Sigmoid colon (tissue), 7 donors: Measurements from ENCODE around the gene KASH5. TPM values are rescaled to one million over a fixed set of nuclear protein-coding genes. Genes with fewer than 3 reads are reported as not detected.

Experiments
- DNase-seq: peaks from one replicate; pipeline ENCODE4 v3.0.0-alpha.2; 2019
- H3K27ac ChIP-seq, 4 donors: fragments of 200-600 bp; sonication (generic); one replicate each; pipeline ENCODE4 v1.5.1; 2016 to 2019; ENCODE audit warnings: mild to moderate bottlenecking in 1 of 4
- H3K27me3 ChIP-seq, 3 donors: fragments of 200-600 bp; sonication (generic); one replicate each; pipeline ENCODE4 v1.5.1; 2019; ENCODE audit warnings: mild to moderate bottlenecking in 1 of 3
- H3K36me3 ChIP-seq, 4 donors: fragments of 200-600 bp; sonication (generic); one replicate each; pipeline ENCODE4 v1.5.1; 2016 to 2019
- H3K4me1 ChIP-seq, 4 donors: fragments of 200-600 bp; sonication (generic); one replicate each; pipeline ENCODE4 v1.5.1; 2017 to 2019
- H3K4me3 ChIP-seq, 4 donors: fragments of 200-600 bp; sonication (generic); one replicate each; pipeline ENCODE4 v1.5.1; 2017 to 2019; ENCODE audit warnings: mild to moderate bottlenecking in 2 of 4, moderate library complexity in 1 of 4
- H3K9me3 ChIP-seq, 4 donors: fragments of 200-600 bp in 3 of 4; sonication (generic) in 3 of 4; one replicate each; pipeline versions ENCODE4 v1.5.1 to v1.6.1; 2013 to 2019
- CTCF ChIP-seq, 4 experiments: fragments of 450-650 bp in 3 of 4; fragments of 200-600 bp in 1 of 4; IDR thresholded peaks; one replicate each; pipeline ENCODE4 v1.5.1; 2016 to 2019; ENCODE audit warnings: antibody characterized with exemption in 4 of 4, mild to moderate bottlenecking in 3 of 4, moderate library complexity in 2 of 4
- EP300 ChIP-seq, 4 donors: sonication (generic); formaldehyde crosslinking; IDR thresholded peaks; one replicate each; pipeline ENCODE4 v1.6.1; 2017; ENCODE audit warnings: antibody characterized with exemption in 4 of 4
- POLR2A ChIP-seq, 2 donors: fragments of 450-650 bp; IDR thresholded peaks; one replicate each; pipeline ENCODE4 v1.6.1; 2016; ENCODE audit warnings: antibody characterized with exemption in 2 of 2, mild to moderate bottlenecking in 2 of 2, moderate library complexity in 2 of 2
- POLR2AphosphoS5 ChIP-seq, 4 donors: sonication (generic); formaldehyde crosslinking; IDR thresholded peaks; one replicate each; pipeline ENCODE4 v1.6.1; 2017; ENCODE audit warnings: antibody characterized with exemption in 4 of 4
- WGBS, 2 donors: extraction: QIAGEN DNeasy Blood & Tissue Kit; methylation state at CpG; one replicate each; pipeline ENCODE4 v1.1.7; 2013; 5-methylcytosine and 5-hydroxymethylcytosine counted together
- intact Hi-C: fragments of 100-400 bp; cut with DNase I; formaldehyde crosslinking; loops from one replicate; pipeline ENCODE4 v1.15.1; 2023
- polyA plus RNA-seq, 3 donors: library from polyadenylated mRNA; stranded (reverse); fragments of 200-250 nt; gene quantifications; one replicate each; pipeline ENCODE4 v1.2.3, GENCODE V29; 2013
- total RNA-seq, 4 donors: library from RNA; depleted of rRNA; stranded (reverse); fragments of >200 nt; gene quantifications; one replicate each; pipeline ENCODE4 v1.1.0, GENCODE V29; 2016
- donor health status: healthy with polysubstance abuse.
- donor health status: Bipolar disorder and iron deficiency.
- donor health status: healthy.

KASH5 gene
- total and polyA plus RNA-seq, 7 donors, result 0.04 TPM; not detected in 6

GRCh38 chr19:49432141-49433073, 44.4 kb downstream of the KASH5 start:
- peaks cover 71 to 100% (median 97%) of the 10 kb centered on the region in 3 donors for H3K27me3 ChIP-seq
- 9 to 11% methylated on average over 63 of the region's 63 CpGs for WGBS, 2 donors
- H3K27ac ChIP-seq, result no peak overlapping the region
- H3K4me1 ChIP-seq, result peaks cover 0 to 12% (median 10%) of the 10 kb centered on the region in 4 donors
- no peak for TF ChIP-seq POLR2AphosphoS5 (IDR thresholded peaks at IDR 0.05)
- no peak for TF ChIP-seq EP300 (IDR thresholded peaks at IDR 0.05)
- no peak for TF ChIP-seq POLR2A (IDR thresholded peaks at IDR 0.05)
- TF ChIP-seq CTCF (IDR thresholded peaks at IDR 0.05), result no peak
- H3K9me3 ChIP-seq, result no peaks in the 10 kb centered on the region
- intact Hi-C loops, result no loop called here
- no peaks in the 10 kb centered on the region for H3K36me3 ChIP-seq
- DNase-seq, result no peak
- no peak overlapping the region for H3K4me3 ChIP-seq

- no peak overlapping the region for H3K4me3 ChIP-seq
- H3K27me3 ChIP-seq, result peaks cover 61 to 100% (median 93%) of the 10 kb centered on the region in 3 donors
- WGBS, 2 donors, result 19 to 25% methylated on average over 31 of the region's 31 CpGs
- TF ChIP-seq POLR2A (IDR thresholded peaks at IDR 0.05) (no peak), POLR2AphosphoS5 (IDR thresholded peaks at IDR 0.05) (no peak), CTCF (IDR thresholded peaks at IDR 0.05) (no peak), EP300 (IDR thresholded peaks at IDR 0.05) (no peak)
- no peak for DNase-seq
- H3K4me1 ChIP-seq, result peaks cover 0 to 5% (median 3%) of the 10 kb centered on the region in 4 donors
- intact Hi-C loops, result no loop called here
- no peaks in the 10 kb centered on the region for H3K9me3 ChIP-seq
- H3K27ac ChIP-seq, result no peak overlapping the region
- no peaks in the 10 kb centered on the region for H3K36me3 ChIP-seq
These were observed 45.3 kb downstream of the KASH5 start for GRCh38 chr19:49433240-49433901.

GRCh38 chr19:49434907-49435583, 47.0 kb downstream of the KASH5 start:
- no peak for DNase-seq
- TF ChIP-seq CTCF (IDR thresholded peaks at IDR 0.05) (no peak), EP300 (IDR thresholded peaks at IDR 0.05) (no peak), POLR2A (IDR thresholded peaks at IDR 0.05) (no peak), POLR2AphosphoS5 (IDR thresholded peaks at IDR 0.05) (no peak)
- H3K9me3 ChIP-seq, result no peaks in the 10 kb centered on the region
- H3K4me1 ChIP-seq, result no peaks in the 10 kb centered on the region
- WGBS, 2 donors, result 78 to 88% methylated on average over 18 of the region's 18 CpGs
- H3K27me3 ChIP-seq, result peaks cover 54 to 100% (median 96%) of the 10 kb centered on the region in 3 donors
- no peak overlapping the region for H3K4me3 ChIP-seq
- intact Hi-C loops, result no loop called here
- no peaks in the 10 kb centered on the region for H3K36me3 ChIP-seq
- H3K27ac ChIP-seq, result no peak overlapping the region

- no peak overlapping the region for H3K27ac ChIP-seq
- TF ChIP-seq CTCF (IDR thresholded peaks at IDR 0.05) (no peak), POLR2AphosphoS5 (IDR thresholded peaks at IDR 0.05) (no peak), EP300 (IDR thresholded peaks at IDR 0.05) (no peak)
- no peaks in the 10 kb centered on the region for H3K4me1 ChIP-seq
- no peak overlapping the region for H3K4me3 ChIP-seq
- intact Hi-C loops, result no loop called here
- no peak for DNase-seq
- 80 to 86% methylated on average over 10 of the region's 10 CpGs for WGBS, 2 donors
- H3K9me3 ChIP-seq, result no peaks in the 10 kb centered on the region
- peaks cover 52 to 100% (median 97%) of the 10 kb centered on the region in 3 donors for H3K27me3 ChIP-seq
- H3K36me3 ChIP-seq, result no peaks in the 10 kb centered on the region
These were observed 47.6 kb downstream of the KASH5 start for GRCh38 chr19:49435670-49436069.
